AML-193 (cell line): ENCODE results near the gene ROBO2.

Source experiments
- DNase-seq, 2 experiments: peaks; one replicate each; lab custom pipeline; 2025; lab: John Stamatoyannopoulos, UW

Gene ROBO2

GRCh38 chr3:77411334-77411733 is 371.4 kb downstream of the ROBO2 start:
- no peak for DNase-seq

- DNase-seq = no peak
Observed at GRCh38 chr3:77412021-77412438, 372.1 kb downstream of the ROBO2 start.

GRCh38 chr3:77412584-77412983 is 372.7 kb downstream of the ROBO2 start:
- no peak for DNase-seq

- no peak for DNase-seq
Observed at GRCh38 chr3:77414881-77415280, 375.0 kb downstream of the ROBO2 start.

- no peak for DNase-seq
Observed at GRCh38 chr3:77420336-77420735, 380.4 kb downstream of the ROBO2 start.

- DNase-seq = no peak
Observed at GRCh38 chr3:77421916-77422315, 382.0 kb downstream of the ROBO2 start.

GRCh38 chr3:77426531-77426930 is 386.6 kb downstream of the ROBO2 start:
- DNase-seq = no peak

GRCh38 chr3:77427528-77427927 is 387.6 kb downstream of the ROBO2 start:
- DNase-seq = no peak

- DNase-seq = no peak
Observed at GRCh38 chr3:77436908-77437307, 397.0 kb downstream of the ROBO2 start.

GRCh38 chr3:77446084-77446483 is 406.2 kb downstream of the ROBO2 start:
- no peak for DNase-seq

GRCh38 chr3:77446761-77447160 is 406.9 kb downstream of the ROBO2 start:
- no peak for DNase-seq

- DNase-seq = no peak
Observed at GRCh38 chr3:77449459-77450350, 409.8 kb downstream of the ROBO2 start.

- DNase-seq = no peak
Observed at GRCh38 chr3:77456431-77456830, 416.5 kb downstream of the ROBO2 start.

GRCh38 chr3:77456906-77457305 is 417.0 kb downstream of the ROBO2 start:
- DNase-seq = no peak

GRCh38 chr3:77459926-77460325 is 420.0 kb downstream of the ROBO2 start:
- DNase-seq = no peak

GRCh38 chr3:77460326-77460725 is 420.4 kb downstream of the ROBO2 start:
- DNase-seq = no peak

- DNase-seq = no peak
Observed at GRCh38 chr3:77462951-77463350, 423.1 kb downstream of the ROBO2 start.

GRCh38 chr3:77464111-77464688 is 424.3 kb downstream of the ROBO2 start:
- DNase-seq = no peak

- no peak for DNase-seq
Observed at GRCh38 chr3:77466562-77467115, 426.7 kb downstream of the ROBO2 start.

- DNase-seq = no peak
Observed at GRCh38 chr3:77467702-77468625, 428.1 kb downstream of the ROBO2 start.

- DNase-seq = no peak
Observed at GRCh38 chr3:77468626-77469020, 428.7 kb downstream of the ROBO2 start.

GRCh38 chr3:77475507-77475906 is 435.6 kb downstream of the ROBO2 start:
- no peak for DNase-seq
